Chondrocyte (in vitro differentiated cells): ENCODE data around the gene PRR30. TPM values are rescaled to one million over a fixed set of nuclear protein-coding genes. Genes with fewer than 3 reads are reported as not detected.
A peak's percentile ranks its signal among the peaks of the same experiment; 100 is the strongest.
"Not testable (repeated sequence)": the region's sequence is repeated elsewhere in the genome, so short reads cannot be mapped to it uniquely, and the experiment has no call there.

Source experiments
- DNase-seq: peaks from one replicate; pipeline ENCODE4 v3.0.0; 2021; ENCODE audit warnings: mixed read lengths, low spot score
- H3K27ac Mint-ChIP-seq: one replicate; pipeline ENCODE4 v1.8.0; 2021; ENCODE audit warnings: mild to moderate bottlenecking, moderate library complexity, mixed read lengths; ENCODE audit not compliant: unreplicated experiment
- H3K27me3 Mint-ChIP-seq: 2 replicates; pipeline ENCODE4 v1.8.0; 2021; ENCODE audit warnings: low read depth, mixed read lengths
- H3K36me3 Mint-ChIP-seq: 2 replicates; pipeline ENCODE4 v1.8.0; 2021; ENCODE audit warnings: low read depth, mixed read lengths
- H3K4me1 Mint-ChIP-seq: 2 replicates; pipeline ENCODE4 v1.8.0; 2021; ENCODE audit warnings: low read depth, mild to moderate bottlenecking, mixed read lengths
- H3K4me3 Mint-ChIP-seq: one replicate; pipeline ENCODE4 v1.8.0; 2021; ENCODE audit warnings: mild to moderate bottlenecking, moderate library complexity, mixed read lengths; ENCODE audit not compliant: unreplicated experiment
- H3K9me3 Mint-ChIP-seq: 2 replicates; pipeline ENCODE4 v1.8.0; 2021; ENCODE audit warnings: low read depth, mixed read lengths
- CTCF ChIP-seq: fragments of 200-600 bp; sonication (generic); IDR thresholded peaks from 2 replicates; pipeline ENCODE4 v1.5.0; 2021; ENCODE audit warnings: antibody characterized with exemption, mild to moderate bottlenecking, moderate library complexity
- total RNA-seq: library from RNA; stranded (reverse); gene quantifications from 3 replicates; pipeline ENCODE4 v1.2.1, GENCODE V29; 2021

PRR30 gene
- total RNA-seq, 1 donor from 2014 or later: not detected

- Mint-ChIP-seq H3K4me3 (no peak overlapping the region), H3K4me1 (peaks cover 18% of the 10 kb centered on the region), H3K27ac (no peak overlapping the region), H3K27me3 (peaks cover 16% of the 10 kb centered on the region), H3K9me3 (no peaks in the 10 kb centered on the region), H3K36me3 (no peaks in the 10 kb centered on the region)
- no peak for TF ChIP-seq CTCF
- no peak for DNase-seq
Measured at GRCh38 chr2:27121906-27122305, 17.3 kb downstream of the PRR30 start.

- not testable (repeated sequence) for H3K27ac Mint-ChIP-seq, H3K36me3 Mint-ChIP-seq, H3K9me3 Mint-ChIP-seq, DNase-seq
- Mint-ChIP-seq H3K27me3 (peaks cover 16% of the 10 kb centered on the region), H3K4me1 (peaks cover 18% of the 10 kb centered on the region), H3K4me3 (peak overlapping the region; percentile 73)
Measured at GRCh38 chr2:27119330-27119670, 19.9 kb downstream of the PRR30 start.

- Mint-ChIP-seq H3K9me3 (no peaks in the 10 kb centered on the region), H3K27me3 (peaks cover 16% of the 10 kb centered on the region), H3K36me3 (no peaks in the 10 kb centered on the region), H3K4me1 (peaks cover 16% of the 10 kb centered on the region), H3K4me3 (peak within 1 kb of the TSS; percentile 73), H3K27ac (no peak within 1 kb of the TSS)
- no peak for TF ChIP-seq CTCF
- no peak for DNase-seq
Measured at GRCh38 chr2:27118525-27119329, 20.5 kb downstream of the PRR30 start, which contains the start of gene CGREF1. TSS of gene CGREF1 (minus strand) at chr2:27119128. CDS start at chr2:27104366, 14,762 bp downstream.

- H3K4me1 Mint-ChIP-seq: peaks cover 11% of the 10 kb centered on the region
- H3K9me3 Mint-ChIP-seq: no peaks in the 10 kb centered on the region
- no peak for DNase-seq
- H3K27me3 Mint-ChIP-seq: peaks cover 16% of the 10 kb centered on the region
- peak overlapping the region; percentile 70 for H3K4me3 Mint-ChIP-seq
- no peak overlapping the region for H3K27ac Mint-ChIP-seq
- TF ChIP-seq CTCF: no peak
- no peaks in the 10 kb centered on the region for H3K36me3 Mint-ChIP-seq
Measured at GRCh38 chr2:27117995-27118524, 21.1 kb downstream of the PRR30 start.

- H3K27me3 Mint-ChIP-seq: peaks cover 14% of the 10 kb centered on the region
- H3K4me3 Mint-ChIP-seq: no peak overlapping the region
- H3K36me3 Mint-ChIP-seq: no peaks in the 10 kb centered on the region
- no peak overlapping the region for H3K27ac Mint-ChIP-seq
- DNase-seq: no peak
- H3K4me1 Mint-ChIP-seq: peaks cover 10% of the 10 kb centered on the region
- no peak for TF ChIP-seq CTCF
- H3K9me3 Mint-ChIP-seq: no peaks in the 10 kb centered on the region
Measured at GRCh38 chr2:27115519-27115918, 23.7 kb downstream of the PRR30 start.

- H3K4me1 Mint-ChIP-seq, DNase-seq, H3K9me3 Mint-ChIP-seq, H3K36me3 Mint-ChIP-seq, H3K4me3 Mint-ChIP-seq, H3K27ac Mint-ChIP-seq, H3K27me3 Mint-ChIP-seq: not testable (repeated sequence)
Measured at GRCh38 chr2:27111392-27112078, 27.7 kb downstream of the PRR30 start.

GRCh38 chr2:27110603-27111352 is 28.4 kb downstream of the PRR30 start:
- H3K36me3 Mint-ChIP-seq, H3K27me3 Mint-ChIP-seq, H3K27ac Mint-ChIP-seq, H3K4me3 Mint-ChIP-seq, DNase-seq, H3K9me3 Mint-ChIP-seq, H3K4me1 Mint-ChIP-seq: not testable (repeated sequence)
